K562 (cell line): ENCODE measurements around the gene COL4A1. TPM values are rescaled to one million over a fixed set of nuclear protein-coding genes. Genes with fewer than 3 reads are reported as not detected.

Experiments
- ATAC-seq: fragments of 200-7000 bp; cut with Tn5 transposase; 3 replicates; pipeline ENCODE4 v1.9.1; 2020; ENCODE audit warnings: moderate library complexity
- BruUV-seq: library from RNA; stranded (reverse); fragments of 400-500 nt; replicated peaks from 2 replicates; lab custom pipeline; 2021; lab: Mats Ljungman, UMichigan
- CTCF ChIA-PET: fragments of 300-600 bp; formaldehyde crosslinking; extraction: SDS; loops from one replicate; lab custom pipeline; 2021; ENCODE audit warnings: low intra/inter-chr PET ratio; lab: Yijun Ruan, JAX
- POLR2A ChIA-PET: fragments of 300-600, 350-650 bp; sonication (Branson Sonifier 250); formaldehyde crosslinking; extraction: SDS; loops from one replicate; lab custom pipeline; 2021; ENCODE audit warnings: antibody characterized with exemption, inconsistent platforms; lab: Yijun Ruan, JAX
- DNase-seq, 4 experiments: peaks; one replicate each; pipeline versions ENCODE4 v3.0.0 to v3.0.0-alpha.2; 2011 to 2018; ENCODE audit warnings: low spot score in 3 of 4, mixed read lengths in 3 of 4; ENCODE audit errors: extremely low read depth in 1 of 4
- FAIRE-seq: peaks from 2 replicates; lab custom pipeline; 2011; peaks lifted over from hg19 to GRCh38; lab: Jason Lieb, UNC
- H2AFZ ChIP-seq: 2 replicates; pipeline ENCODE4 v1.6.0; 2011; ENCODE audit warnings: low read depth, low read length, control low read depth, inconsistent platforms
- H3K27ac ChIP-seq: fragments of 200-600 bp; 3 replicates; pipeline ENCODE4 v1.8.0; 2011; ENCODE audit warnings: low read depth, mild to moderate bottlenecking, control low read depth, inconsistent platforms, low read length, moderate library complexity, mixed read lengths; ENCODE audit errors: extremely low read depth
- H3K27me3 ChIP-seq, 2 experiments: fragments of 300-600 bp in 1 of 2; 2 replicates in 1 of 2; 3 replicates in 1 of 2; pipeline versions ENCODE4 v1.6.0 to v1.8.0; 2011; ENCODE audit warnings: inconsistent platforms in 2 of 2, low read length in 2 of 2, mild to moderate bottlenecking in 1 of 2, mixed read lengths in 1 of 2, moderate library complexity in 1 of 2; ENCODE audit not compliant: control insufficient read depth in 2 of 2, insufficient read depth in 2 of 2
- H3K36me3 ChIP-seq: fragments of 300-600 bp; 3 replicates; pipeline ENCODE4 v1.8.0; 2011; ENCODE audit warnings: mild to moderate bottlenecking, low read length, inconsistent platforms; ENCODE audit not compliant: control insufficient read depth, insufficient read depth
- H3K4me1 ChIP-seq, 2 experiments: fragments of 200-600 bp in 1 of 2; replicated peaks in 1 of 2; 2 replicates in 1 of 2; 3 replicates in 1 of 2; pipeline versions ENCODE4 v1.5.1 to v1.8.0; 2011; ENCODE audit warnings: inconsistent platforms in 2 of 2, low read length in 2 of 2, mild to moderate bottlenecking in 1 of 2, mixed read lengths in 1 of 2, moderate library complexity in 1 of 2; ENCODE audit not compliant: control insufficient read depth in 2 of 2, insufficient read depth in 2 of 2
- H3K4me2 ChIP-seq: 2 replicates; pipeline ENCODE4 v1.6.1; 2011; ENCODE audit warnings: low read length, control low read depth, inconsistent platforms, mixed read lengths; ENCODE audit not compliant: insufficient read depth
- H3K4me3 ChIP-seq: fragments of 200-600 bp; sonication (generic), shearing (Covaris generic); 2 replicates; pipeline ENCODE4 v1.5.1; 2016; ENCODE audit warnings: control low read depth, inconsistent platforms
- H3K79me2 ChIP-seq: fragments of 200-600 bp; 3 replicates; pipeline ENCODE4 v1.8.0; 2011; ENCODE audit warnings: low read length, inconsistent platforms; ENCODE audit not compliant: control insufficient read depth, insufficient read depth
- H3K9ac ChIP-seq, 2 experiments: 2 replicates each; pipeline versions ENCODE4 v1.6.0 to v1.6.1; 2011; ENCODE audit warnings: low read depth in 2 of 2, low read length in 2 of 2, control low read depth in 1 of 2, inconsistent platforms in 1 of 2, mild to moderate bottlenecking in 1 of 2, mixed read lengths in 1 of 2; ENCODE audit not compliant: insufficient read depth in 1 of 2
- H3K9me1 ChIP-seq: one replicate; pipeline ENCODE4 v1.6.0; 2011; ENCODE audit warnings: inconsistent platforms, mild to moderate bottlenecking, low read length, moderate library complexity; ENCODE audit not compliant: control insufficient read depth, insufficient read depth
- H3K9me3 ChIP-seq: replicated peaks from 2 replicates; pipeline ENCODE4 v1.5.1; 2011; ENCODE audit warnings: low read depth, low read length, inconsistent platforms; ENCODE audit not compliant: control insufficient read depth, insufficient read depth
- H4K20me1 ChIP-seq: replicated peaks from 2 replicates; pipeline ENCODE4 v1.6.1; 2011; ENCODE audit warnings: low read length, inconsistent platforms, mixed read lengths; ENCODE audit not compliant: control insufficient read depth, insufficient read depth
- EZH2 ChIP-seq: IDR thresholded peaks from 2 replicates; pipeline ENCODE4 v1.6.1; 2012; ENCODE audit warnings: low read depth, mild to moderate bottlenecking, inconsistent platforms, low read length, borderline replicate concordance
- FOXJ3 ChIP-seq: sonication (generic); formaldehyde crosslinking; IDR thresholded peaks from 2 replicates; pipeline ENCODE4 v1.4.0; 2020; ENCODE audit warnings: mild to moderate bottlenecking, missing genetic modification reagents
- IFI16 ChIP-seq: fragments of 250-450 bp; sonication (Bioruptor Pico); IDR thresholded peaks from 2 replicates; pipeline ENCODE4 v2.1.2; 2022; ENCODE audit warnings: mild to moderate bottlenecking, inconsistent platforms
- MAFF ChIP-seq: IDR thresholded peaks from 2 replicates; pipeline ENCODE4 v1.6.1; 2012; ENCODE audit warnings: low read length, improper control_type of control experiment
- NCOA1 ChIP-seq: fragments of 450-650 bp; IDR thresholded peaks from 2 replicates; pipeline ENCODE4 v1.6.1; 2016; ENCODE audit warnings: low read depth
- RB1 ChIP-seq: fragments of 450-650 bp; IDR thresholded peaks from 2 replicates; pipeline ENCODE4 v1.6.1; 2017; ENCODE audit warnings: low read depth, mild to moderate bottlenecking
- ZC3H8 ChIP-seq: fragments of 450-650 bp; IDR thresholded peaks from 2 replicates; pipeline ENCODE4 v1.6.1; 2017
- ZFPM2 ChIP-seq: fragments of 250-450 bp; sonication (Bioruptor Pico); IDR thresholded peaks from 2 replicates; pipeline ENCODE4 v1.5.1; 2022; ENCODE audit warnings: mild to moderate bottlenecking
- WGBS: fragments of 100-300 bp; shearing (Covaris generic); methylation state at CpG from one replicate; pipeline ENCODE4 v1.1.6; 2016; ENCODE audit warnings: low coverage, mixed read lengths; ENCODE audit not compliant: insufficient coverage; ENCODE audit errors: missing lambda C conversion rate; 5-methylcytosine and 5-hydroxymethylcytosine counted together
- in situ Hi-C: fragments of 300-500 bp; cut with MboI; formaldehyde crosslinking; loops from 4 replicates; pipeline ENCODE4 v1.15.0; 2018; ENCODE audit warnings: inconsistent platforms, mixed read lengths
- intact Hi-C: fragments of 100-400 bp; cut with micrococcal nuclease; formaldehyde crosslinking; loops from 2 replicates; pipeline ENCODE4 v1.14.2; 2022
- polyA plus RNA-seq, 8 experiments: library from polyadenylated mRNA; depleted of rRNA in 4 of 8; stranded (reverse) in 5 of 8; unstranded in 3 of 8; fragments of >200 nt; fragmentation: Nextera tagmentation in 2 of 8; fragmentation: Illumina TruSeq in 1 of 8; extraction: Ambion mirVana in 2 of 8; extraction: Trizol in 1 of 8; gene quantifications; 2 replicates each; pipeline versions ENCODE4 v1.2.1 to v1.2.3, GENCODE V29; 2011 to 2014; ENCODE audit warnings: inconsistent platforms in 1 of 8, missing spikeins in 1 of 8
- total RNA-seq, 7 experiments: library from RNA; depleted of rRNA in 6 of 7; stranded (reverse); fragments of >200 nt in 6 of 7; fragmentation: Illumina TruSeq in 2 of 7; extraction: Trizol in 2 of 7; gene quantifications; 2 replicates each; pipeline versions ENCODE4 v1.2.1 to v1.2.3, GENCODE V29; 2011 to 2021; ENCODE audit warnings: low replicate concordance in 1 of 7
- TF ChIP-seq, protein P1 (sequence below): sonication (generic); formaldehyde crosslinking; IDR thresholded peaks from 2 replicates; pipeline ENCODE4 v1.8.0; 2022; ENCODE audit warnings: missing genetic modification reagents, mild to moderate bottlenecking, borderline replicate concordance
- TF ChIP-seq, protein P2 (sequence below): sonication (generic); formaldehyde crosslinking; IDR thresholded peaks from 2 replicates; pipeline ENCODE4 v1.9.0; 2022; ENCODE audit warnings: mild to moderate bottlenecking, missing genetic modification reagents

Gene COL4A1
- total and polyA plus RNA-seq, 9 of the 15 experiments (the other 6 are each of a cell fraction or from before 2014, with no cell fraction given): 0.35 TPM; not detected in 8

DNA sequence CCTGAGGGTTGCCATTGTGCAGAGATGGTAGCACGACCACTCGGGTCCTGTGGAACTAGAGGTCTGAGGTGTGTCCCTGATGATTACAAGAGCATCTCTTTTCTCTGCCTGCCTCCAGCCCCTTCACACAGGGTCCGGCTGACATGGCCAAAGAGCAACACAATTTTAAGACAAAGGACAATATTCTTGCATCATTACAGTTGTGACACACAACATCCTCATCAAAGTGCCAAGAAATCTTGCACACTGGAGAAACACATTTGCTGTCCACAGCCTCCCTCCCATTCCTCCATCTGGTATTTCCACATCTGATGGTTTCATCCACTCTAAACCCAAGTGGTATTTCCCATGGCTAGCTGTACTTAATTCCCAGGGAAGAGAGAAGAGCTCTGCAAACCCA is 12.8 kb downstream of the COL4A1 start:
- peaks cover 0 to 4% of the 10 kb centered on the region in 2 experiments; a peak in 1 of 5 replicates for H3K4me1 ChIP-seq
- in situ Hi-C loops (no loop called here), intact Hi-C loops (no loop called here)
- H4K20me1 ChIP-seq: no peaks in the 10 kb centered on the region
- H3K9me1 ChIP-seq: no peaks in the 10 kb centered on the region
- H3K9me3 ChIP-seq: no peaks in the 10 kb centered on the region
- WGBS: 0% methylated on average over 3 of the region's 3 CpGs
- no peak for ATAC-seq
- ChIA-PET POLR2A (no interaction called here), CTCF (no interaction called here)
- H3K9ac ChIP-seq: no peak overlapping the region
- H3K4me2 ChIP-seq: no peak overlapping the region
- H3K27ac ChIP-seq: no peak overlapping the region
- no peaks in the 10 kb centered on the region for H3K36me3 ChIP-seq
- no peak overlapping the region for H3K4me3 ChIP-seq
- H3K79me2 ChIP-seq: no peaks in the 10 kb centered on the region
- H2AFZ ChIP-seq: no peak overlapping the region
- no TSS peak for BruUV-seq
- H3K27me3 ChIP-seq: peaks cover 6 to 17% of the 10 kb centered on the region in 2 experiments; a peak in 3 of 5 replicates
- no peak for FAIRE-seq
- TF ChIP-seq, protein P1, sequence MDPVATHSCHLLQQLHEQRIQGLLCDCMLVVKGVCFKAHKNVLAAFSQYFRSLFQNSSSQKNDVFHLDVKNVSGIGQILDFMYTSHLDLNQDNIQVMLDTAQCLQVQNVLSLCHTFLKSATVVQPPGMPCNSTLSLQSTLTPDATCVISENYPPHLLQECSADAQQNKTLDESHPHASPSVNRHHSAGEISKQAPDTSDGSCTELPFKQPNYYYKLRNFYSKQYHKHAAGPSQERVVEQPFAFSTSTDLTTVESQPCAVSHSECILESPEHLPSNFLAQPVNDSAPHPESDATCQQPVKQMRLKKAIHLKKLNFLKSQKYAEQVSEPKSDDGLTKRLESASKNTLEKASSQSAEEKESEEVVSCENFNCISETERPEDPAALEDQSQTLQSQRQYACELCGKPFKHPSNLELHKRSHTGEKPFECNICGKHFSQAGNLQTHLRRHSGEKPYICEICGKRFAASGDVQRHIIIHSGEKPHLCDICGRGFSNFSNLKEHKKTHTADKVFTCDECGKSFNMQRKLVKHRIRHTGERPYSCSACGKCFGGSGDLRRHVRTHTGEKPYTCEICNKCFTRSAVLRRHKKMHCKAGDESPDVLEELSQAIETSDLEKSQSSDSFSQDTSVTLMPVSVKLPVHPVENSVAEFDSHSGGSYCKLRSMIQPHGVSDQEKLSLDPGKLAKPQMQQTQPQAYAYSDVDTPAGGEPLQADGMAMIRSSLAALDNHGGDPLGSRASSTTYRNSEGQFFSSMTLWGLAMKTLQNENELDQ: no peak
- TF ChIP-seq IFI16 (CRISPR knock-in tag) (no peak), ZC3H8 (no peak), FOXJ3 (no peak), MAFF (no peak), ZFPM2 (no peak), EZH2 (no peak), RB1 (no peak), NCOA1 (no peak)
- TF ChIP-seq, protein P2, sequence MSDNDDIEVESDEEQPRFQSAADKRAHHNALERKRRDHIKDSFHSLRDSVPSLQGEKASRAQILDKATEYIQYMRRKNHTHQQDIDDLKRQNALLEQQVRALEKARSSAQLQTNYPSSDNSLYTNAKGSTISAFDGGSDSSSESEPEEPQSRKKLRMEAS: no peak
- no peak for DNase-seq
